Measurements from ENCODE around the gene ZNF232. TPM values are rescaled to one million over a fixed set of nuclear protein-coding genes. Genes with fewer than 3 reads are reported as not detected.
"Not testable (repeated sequence)": the region's sequence is repeated elsewhere in the genome, so short reads cannot be mapped to it uniquely, and the experiment has no call there.

Gene ZNF232
- total and polyA plus RNA-seq, 3 experiments from 2014 or later, result 5.7 to 22.9 (median 21.8) TPM

DNA sequence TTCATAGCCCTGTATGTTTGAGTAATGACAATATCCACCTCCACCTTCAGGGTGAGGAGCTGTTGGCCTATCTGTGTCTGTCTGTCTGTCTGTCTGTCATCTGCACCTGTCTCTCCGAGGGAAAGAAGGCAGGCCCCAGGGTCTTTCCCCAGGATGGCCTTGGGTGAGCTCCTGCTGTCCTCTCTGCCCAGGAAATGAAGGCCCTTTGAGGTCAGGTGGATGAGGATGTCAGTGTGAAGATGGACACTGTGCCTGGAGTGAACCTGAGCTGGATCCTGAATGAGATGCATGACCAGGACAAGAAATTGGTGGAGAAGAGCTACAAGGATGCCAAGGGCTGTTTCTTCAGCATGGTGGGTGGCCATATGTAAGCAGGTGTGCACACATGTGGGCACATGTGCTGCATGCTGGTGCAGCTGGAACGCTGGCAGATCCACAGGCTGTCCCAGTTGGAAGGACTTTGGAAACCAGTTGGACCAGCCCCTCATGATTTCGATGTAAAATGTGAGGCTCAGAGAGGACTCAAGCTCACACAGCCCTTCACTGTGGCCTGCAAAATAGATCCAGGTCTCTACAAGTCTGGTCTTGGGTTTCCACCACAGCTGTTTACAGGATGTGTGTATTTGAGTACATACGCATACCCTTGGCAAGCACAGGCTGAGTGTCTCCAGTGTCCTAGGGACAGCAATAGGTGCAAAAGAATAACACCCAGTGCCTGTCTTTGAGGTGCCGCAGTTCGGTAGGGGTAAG lies 8.9 kb upstream of the ZNF232 start:
- H3K4me3 Mint-ChIP-seq, result peak overlapping the region in 1 of 7 donors; percentile 73
- H3K4me3 ChIP-seq (ENCODE audit: low read length); CTCF ChIA-PET; H3K27me3 ChIP-seq (ENCODE audit: insufficient read depth, low read length, poor library complexity, severe bottlenecking); H3K36me3 ChIP-seq (ENCODE audit: insufficient read depth, low read length); H3K27ac ChIP-seq (ENCODE audit: low read depth, low read length); H3K9me3 Mint-ChIP-seq; DNase-seq; H3K9me3 ChIP-seq (ENCODE audit: low read length); H3K27ac Mint-ChIP-seq; H3K36me3 Mint-ChIP-seq; H3K4me1 ChIP-seq (ENCODE audit: insufficient read depth, low read length); POLR2A ChIA-PET; H3K4me1 Mint-ChIP-seq: not testable (repeated sequence)
- H3K27me3 Mint-ChIP-seq, result peaks cover 30 to 62% of the 10 kb centered on the region in 2 donors

DNA sequence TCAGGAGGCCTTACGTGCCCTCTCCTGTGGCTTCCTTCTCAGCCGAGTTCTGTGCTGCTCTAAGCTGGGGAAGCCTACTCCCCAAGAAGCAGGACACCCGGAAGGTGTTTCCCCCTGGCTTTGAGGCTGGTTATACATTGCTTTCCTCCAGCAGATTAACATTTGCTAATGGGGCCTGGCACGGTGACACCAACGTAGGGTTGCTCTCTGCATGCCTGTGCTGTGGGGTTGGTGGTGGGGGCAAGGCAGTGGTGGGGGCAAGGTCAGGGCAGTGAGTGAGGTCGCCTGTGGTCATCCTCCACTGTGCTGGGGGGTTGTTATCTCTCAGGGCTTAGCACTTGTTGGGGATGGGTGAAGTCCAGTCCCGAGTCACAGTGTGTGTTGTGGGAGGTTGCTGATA lies 8.4 kb upstream of the ZNF232 start:
- Mint-ChIP-seq H3K27ac (no peak overlapping the region), H3K9me3 (peaks cover 0 to 1% (median 0%) of the 10 kb centered on the region in 5 donors)
- POLR2A ChIA-PET, result no interaction called here

DNA sequence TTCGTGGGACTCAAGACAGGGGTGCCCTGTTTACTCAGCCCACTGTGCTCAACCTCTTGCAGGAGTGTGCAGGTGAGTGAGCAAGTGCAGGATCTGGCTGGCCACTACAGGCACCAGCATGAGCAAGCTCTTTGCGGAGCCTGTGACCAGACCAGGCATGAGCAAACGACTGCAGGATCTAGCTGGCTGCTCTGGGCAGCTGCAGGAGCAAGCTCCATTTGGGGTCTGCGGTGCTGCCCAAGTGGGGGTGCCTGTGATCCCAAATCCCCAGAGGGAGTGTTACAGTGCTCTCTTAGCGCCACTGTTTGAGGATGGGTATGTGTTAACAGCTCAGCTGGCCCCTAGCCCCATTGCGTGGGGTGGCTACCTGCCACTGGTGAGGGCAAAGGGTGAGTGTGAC lies 6.5 kb upstream of the ZNF232 start:
- Histone ChIP-seq H3K4me1 (ENCODE audit: insufficient read depth, low read length) (no peaks in the 10 kb centered on the region), H3K9me3 (ENCODE audit: low read length) (no peaks in the 10 kb centered on the region), H3K27me3 (ENCODE audit: insufficient read depth, low read length, poor library complexity, severe bottlenecking) (peaks cover 5% of the 10 kb centered on the region), H3K4me3 (ENCODE audit: low read length) (no peak overlapping the region), H3K27ac (ENCODE audit: low read depth, low read length) (no peak overlapping the region), H3K36me3 (ENCODE audit: insufficient read depth, low read length) (no peaks in the 10 kb centered on the region)
- peak overlapping the region in 1 of 8 donors; percentile 4 for H3K27ac Mint-ChIP-seq
- peaks cover 0 to 2% (median 0%) of the 10 kb centered on the region in 3 donors for H3K4me1 Mint-ChIP-seq
- ChIA-PET POLR2A (no interaction called here), CTCF (no interaction called here)
- DNase-seq, result no peak
- H3K27me3 Mint-ChIP-seq, result peaks cover 26 to 56% of the 10 kb centered on the region in 2 donors
- H3K4me3 Mint-ChIP-seq, result no peak overlapping the region
- peaks cover 4 to 10% (median 5%) of the 10 kb centered on the region in 3 donors for H3K36me3 Mint-ChIP-seq
- peaks cover 0 to 1% (median 0%) of the 10 kb centered on the region in 5 donors for H3K9me3 Mint-ChIP-seq

More for the DNA sequence above, 8.4 kb upstream of the ZNF232 start:
- H3K36me3 ChIP-seq (ENCODE audit: insufficient read depth, low read length), result no peaks in the 10 kb centered on the region
- peaks cover 0 to 2% (median 0%) of the 10 kb centered on the region in 3 donors for H3K4me1 Mint-ChIP-seq
- H3K27me3 ChIP-seq (ENCODE audit: insufficient read depth, low read length, poor library complexity, severe bottlenecking), result peaks cover 5% of the 10 kb centered on the region
- no peak for DNase-seq
- H3K4me3 ChIP-seq (ENCODE audit: low read length), result no peak overlapping the region
- no peak overlapping the region for H3K27ac ChIP-seq (ENCODE audit: low read depth, low read length)
- CTCF ChIA-PET, result no interaction called here
- no peaks in the 10 kb centered on the region for H3K36me3 Mint-ChIP-seq
- peaks cover 30 to 65% of the 10 kb centered on the region in 2 donors for H3K27me3 Mint-ChIP-seq
- H3K4me3 Mint-ChIP-seq, result peak overlapping the region in 1 of 7 donors; percentile 73
- H3K9me3 ChIP-seq (ENCODE audit: low read length), result no peaks in the 10 kb centered on the region
- no peaks in the 10 kb centered on the region for H3K4me1 ChIP-seq (ENCODE audit: insufficient read depth, low read length)

DNA sequence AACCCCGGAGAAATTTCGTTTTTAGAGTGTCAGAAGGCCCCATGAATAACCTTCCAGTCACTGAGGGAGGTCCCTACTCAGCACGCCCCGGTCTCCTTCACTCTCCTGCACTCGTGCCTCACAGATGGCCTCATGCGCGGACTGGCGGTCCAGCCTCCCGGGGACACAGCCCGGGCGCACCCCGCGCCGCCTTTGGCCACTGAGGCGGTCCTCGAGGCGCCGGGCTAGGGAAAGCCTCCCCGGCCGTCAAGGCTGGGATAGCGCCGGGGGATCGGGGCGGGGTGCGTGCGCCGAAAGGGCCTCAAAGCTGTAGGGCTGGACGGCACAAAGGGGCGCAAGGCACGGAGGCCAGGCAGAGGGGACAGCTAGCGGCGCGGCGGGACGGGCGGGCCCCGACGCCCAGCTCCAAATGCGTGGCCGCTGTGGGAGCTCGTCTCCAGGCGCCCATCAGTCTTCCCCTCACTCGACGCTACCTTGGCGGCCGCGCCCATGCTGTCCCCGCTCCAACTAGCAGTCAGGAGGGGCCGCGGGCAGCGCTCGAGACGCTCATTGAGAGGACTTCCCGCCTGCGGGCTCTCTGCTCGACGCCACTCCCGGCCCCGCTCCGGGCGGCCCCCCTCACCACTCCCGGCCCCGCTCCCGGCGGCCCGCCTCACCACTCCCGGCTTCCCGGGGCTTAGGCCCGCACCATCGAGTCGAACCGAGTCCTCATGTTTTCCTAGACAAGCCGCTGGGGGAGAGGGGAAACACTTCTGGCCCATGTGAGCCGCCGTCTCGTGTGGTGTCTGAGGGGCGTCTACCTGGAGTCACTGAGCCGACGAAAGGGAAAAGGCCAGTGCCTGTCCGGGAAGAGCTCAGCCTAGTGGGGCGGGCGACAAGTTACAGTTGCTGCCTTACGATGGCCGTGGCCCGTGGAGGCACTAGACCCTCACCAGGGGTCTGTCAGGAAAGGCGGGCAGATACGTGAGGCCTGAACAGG lies 4.3 kb upstream of the ZNF232 start, which contains the start of gene USP6:
USP6 (plus strand) TSS at position 360 of the 979 bp plus-strand sequence. CDS start 14,336 bp downstream, outside the sequence.
- peak within 1 kb of the TSS in 1 of 8 donors; percentile 56 for H3K27ac Mint-ChIP-seq
- peaks cover 0 to 1% (median 0%) of the 10 kb centered on the region in 5 donors for H3K9me3 Mint-ChIP-seq
- Histone ChIP-seq H3K36me3 (ENCODE audit: insufficient read depth, low read length) (no peaks in the 10 kb centered on the region), H3K4me1 (ENCODE audit: insufficient read depth, low read length) (peaks cover 3% of the 10 kb centered on the region), H3K27ac (ENCODE audit: low read depth, low read length) (no peak within 1 kb of the TSS), H3K27me3 (ENCODE audit: insufficient read depth, low read length, poor library complexity, severe bottlenecking) (peaks cover 5% of the 10 kb centered on the region), H3K4me3 (ENCODE audit: low read length) (no peak within 1 kb of the TSS), H3K9me3 (ENCODE audit: low read length) (no peaks in the 10 kb centered on the region)
- no peak for DNase-seq
- ChIA-PET POLR2A (no interaction called here), CTCF (no interaction called here)
- no peak within 1 kb of the TSS for H3K4me3 Mint-ChIP-seq
- peaks cover 4 to 16% (median 5%) of the 10 kb centered on the region in 3 donors for H3K36me3 Mint-ChIP-seq
- H3K27me3 Mint-ChIP-seq, result peaks cover 16 to 43% of the 10 kb centered on the region in 2 donors
- H3K4me1 Mint-ChIP-seq, result peaks cover 6 to 15% (median 11%) of the 10 kb centered on the region in 3 donors

DNA sequence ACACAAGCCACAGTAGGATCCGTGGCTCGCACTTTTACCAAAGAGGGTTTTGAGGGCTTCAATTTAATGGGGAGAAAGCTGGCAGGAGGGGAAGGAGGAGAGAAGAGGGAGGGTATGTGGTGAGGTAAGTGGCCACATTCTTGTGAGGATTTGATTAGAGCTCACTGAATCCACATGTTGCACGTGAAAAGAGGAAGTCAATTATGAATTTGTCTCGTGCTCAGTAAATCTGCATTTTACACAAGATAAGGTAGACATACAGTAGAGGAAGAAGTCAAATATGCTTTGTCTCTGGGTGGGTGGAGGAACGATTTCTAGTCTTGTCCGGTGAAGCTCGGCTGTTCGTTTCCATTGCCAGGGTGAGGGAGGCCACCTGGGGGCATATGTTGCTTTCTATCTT lies 862 bp downstream of the ZNF232 start:
- Mint-ChIP-seq H3K4me3 (peak overlapping the region; percentile 76 to 96 (median 86)), H3K27me3 (peaks cover 5 to 9% of the 10 kb centered on the region in 2 donors), H3K27ac (peak overlapping the region; percentile 20 to 90 (median 54)), H3K36me3 (peaks cover 17 to 52% (median 22%) of the 10 kb centered on the region in 3 donors), H3K9me3 (peaks cover 0 to 1% (median 0%) of the 10 kb centered on the region in 5 donors), H3K4me1 (peaks cover 20 to 32% (median 28%) of the 10 kb centered on the region in 3 donors)
- Histone ChIP-seq H3K4me1 (ENCODE audit: insufficient read depth, low read length) (peaks cover 12% of the 10 kb centered on the region), H3K27me3 (ENCODE audit: insufficient read depth, low read length, poor library complexity, severe bottlenecking) (peaks cover 5% of the 10 kb centered on the region), H3K27ac (ENCODE audit: low read depth, low read length) (no peak overlapping the region), H3K4me3 (ENCODE audit: low read length) (peak overlapping the region; percentile 81), H3K36me3 (ENCODE audit: insufficient read depth, low read length) (peaks cover 24% of the 10 kb centered on the region), H3K9me3 (ENCODE audit: low read length) (no peaks in the 10 kb centered on the region)
- ChIA-PET CTCF (no interaction called here), POLR2A (interaction anchor here (1.0 to 1.2 kb wide), 2 partner anchors 32 to 211 kb away, joined by 4 read pairs; partner anchors contain the start of gene ZFP3)
- no peak for DNase-seq

DNA sequence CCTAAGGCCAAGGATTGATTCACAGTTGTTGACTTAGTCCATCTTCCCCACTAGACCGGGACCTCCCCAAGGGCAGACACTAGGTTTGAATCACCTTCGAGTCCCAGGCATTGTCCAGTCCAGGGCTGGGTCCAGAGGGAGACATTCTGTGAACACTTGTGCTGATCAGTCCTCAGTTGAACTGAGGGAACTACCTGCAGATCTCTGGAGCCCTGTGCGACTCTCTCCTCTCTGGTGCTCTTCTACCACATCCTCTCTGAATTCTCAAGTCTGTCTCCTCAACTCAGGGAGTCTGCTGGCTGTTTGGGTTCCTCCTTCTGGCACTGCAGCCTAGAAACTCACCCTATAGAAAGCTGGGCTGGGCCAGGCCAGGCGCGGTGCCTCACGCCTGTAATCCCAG lies 10.8 kb downstream of the ZNF232 start:
- no peaks in the 10 kb centered on the region for H3K4me1 ChIP-seq (ENCODE audit: insufficient read depth, low read length)
- Mint-ChIP-seq H3K4me3 (peak overlapping the region in 1 of 7 donors; percentile 40), H3K4me1 (peaks cover 0 to 7% (median 0%) of the 10 kb centered on the region in 3 donors), H3K27ac (no peak overlapping the region), H3K36me3 (peaks cover 2 to 13% (median 9%) of the 10 kb centered on the region in 3 donors), H3K27me3 (peaks cover 5 to 10% of the 10 kb centered on the region in 2 donors), H3K9me3 (peaks cover 10 to 27% (median 16%) of the 10 kb centered on the region in 5 donors)
- no peak overlapping the region for H3K27ac ChIP-seq (ENCODE audit: low read depth, low read length)
- peaks cover 2% of the 10 kb centered on the region for H3K36me3 ChIP-seq (ENCODE audit: insufficient read depth, low read length)
- H3K4me3 ChIP-seq (ENCODE audit: low read length), result no peak overlapping the region
- POLR2A ChIA-PET, result no interaction called here
- no peak for DNase-seq
- CTCF ChIA-PET, result no interaction called here
- H3K27me3 ChIP-seq (ENCODE audit: insufficient read depth, low read length, poor library complexity, severe bottlenecking), result peaks cover 8% of the 10 kb centered on the region
- H3K9me3 ChIP-seq (ENCODE audit: low read length), result peaks cover 8% of the 10 kb centered on the region

DNA sequence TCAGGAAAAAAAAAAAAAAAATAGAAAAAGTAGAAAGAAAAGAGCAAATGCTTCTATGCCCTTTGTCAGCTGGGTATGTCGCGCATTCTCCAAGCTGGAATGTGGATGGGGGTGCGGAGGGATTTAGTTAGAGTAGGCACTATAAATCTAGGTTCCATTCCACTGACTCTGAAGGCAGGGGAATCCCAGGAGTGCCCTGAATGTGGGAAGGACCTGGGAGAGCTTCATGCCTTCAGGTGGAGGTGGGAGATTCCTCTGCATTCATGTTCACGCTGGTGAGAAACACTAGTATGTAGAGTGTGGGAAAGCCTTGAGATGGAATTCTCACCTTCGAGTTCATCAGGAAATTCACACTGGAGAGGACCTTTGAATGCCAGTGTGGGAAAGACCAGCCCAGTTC lies 12.4 kb downstream of the ZNF232 start:
- Mint-ChIP-seq H3K27ac (no peak overlapping the region), H3K36me3 (peaks cover 2 to 17% (median 6%) of the 10 kb centered on the region in 3 donors), H3K4me1 (peaks cover 0 to 7% (median 0%) of the 10 kb centered on the region in 3 donors), H3K4me3 (peak overlapping the region in 1 of 7 donors; percentile 13), H3K9me3 (peaks cover 18 to 43% (median 30%) of the 10 kb centered on the region in 5 donors), H3K27me3 (peaks cover 5 to 11% of the 10 kb centered on the region in 2 donors)
- Histone ChIP-seq H3K9me3 (ENCODE audit: low read length) (peaks cover 19% of the 10 kb centered on the region), H3K4me1 (ENCODE audit: insufficient read depth, low read length) (no peaks in the 10 kb centered on the region), H3K4me3 (ENCODE audit: low read length) (no peak overlapping the region), H3K27me3 (ENCODE audit: insufficient read depth, low read length, poor library complexity, severe bottlenecking) (peaks cover 8% of the 10 kb centered on the region), H3K27ac (ENCODE audit: low read depth, low read length) (no peak overlapping the region), H3K36me3 (ENCODE audit: insufficient read depth, low read length) (no peaks in the 10 kb centered on the region)
- CTCF ChIA-PET, result no interaction called here
- DNase-seq, result no peak
- POLR2A ChIA-PET, result no interaction called here
